Measurements from ENCODE around the gene ZMAT5.

Gene ZMAT5

GRCh38 chr22:29726512-29727130, 40.2 kb downstream of the ZMAT5 start:
- no peak for DNase-seq

GRCh38 chr22:29726106-29726505, 40.7 kb downstream of the ZMAT5 start:
- no peak for DNase-seq

GRCh38 chr22:29724843-29725242, 42.0 kb downstream of the ZMAT5 start:
- no peak for DNase-seq

- DNase-seq = no peak
These were observed 43.0 kb downstream of the ZMAT5 start for GRCh38 chr22:29723766-29724165.

GRCh38 chr22:29722587-29722986, 44.2 kb downstream of the ZMAT5 start:
- no peak for DNase-seq

GRCh38 chr22:29722151-29722550, 44.7 kb downstream of the ZMAT5 start:
- no peak for DNase-seq

GRCh38 chr22:29720811-29721323, 45.9 kb downstream of the ZMAT5 start:
- DNase-seq = no peak

GRCh38 chr22:29719899-29720645, 46.7 kb downstream of the ZMAT5 start, which contains the start of gene CABP7:
CABP7 (plus strand) TSS chr22:29720003; CDS start chr22:29720425, 422 bp downstream.
- DNase-seq = peak in 1 of 2 experiments; percentile 32

- no peak for DNase-seq
These were observed 47.6 kb downstream of the ZMAT5 start for GRCh38 chr22:29718949-29719898.

- peak; percentile 54 to 60 for DNase-seq
These were observed 49.0 kb downstream of the ZMAT5 start for GRCh38 chr22:29717789-29718188.

- peak in 1 of 2 experiments; percentile 34 for DNase-seq
These were observed 49.8 kb downstream of the ZMAT5 start for GRCh38 chr22:29716814-29717545.

- peak in 1 of 2 experiments; percentile 58 for DNase-seq
These were observed 51.1 kb downstream of the ZMAT5 start for GRCh38 chr22:29715705-29716104.

GRCh38 chr22:29715240-29715639, 51.6 kb downstream of the ZMAT5 start:
- DNase-seq = peak; percentile 42 to 90

- no peak for DNase-seq
These were observed 53.6 kb downstream of the ZMAT5 start for GRCh38 chr22:29713156-29713727.

GRCh38 chr22:29712119-29712518, 54.7 kb downstream of the ZMAT5 start:
- no peak for DNase-seq

GRCh38 chr22:29710922-29711593, 55.7 kb downstream of the ZMAT5 start:
- DNase-seq = peak; percentile 68 to 91

GRCh38 chr22:29710193-29710592, 56.6 kb downstream of the ZMAT5 start:
- no peak for DNase-seq

GRCh38 chr22:29707471-29707870, 59.3 kb downstream of the ZMAT5 start:
- no peak for DNase-seq

- DNase-seq = peak in 1 of 2 experiments; percentile 70
These were observed 59.8 kb downstream of the ZMAT5 start for GRCh38 chr22:29707010-29707409.

- DNase-seq = peak in 1 of 2 experiments; percentile 38
These were observed 60.3 kb downstream of the ZMAT5 start for GRCh38 chr22:29706486-29706885.

- no peak for DNase-seq
These were observed 61.2 kb downstream of the ZMAT5 start for GRCh38 chr22:29705651-29706050.

Measured in NCI-H446 (cell line).